Progenitor cell of endocrine pancreas (in vitro differentiated cells): ENCODE results near the gene COX4I1. TPM values are rescaled to one million over a fixed set of nuclear protein-coding genes. Genes with fewer than 3 reads are reported as not detected.

ENCODE experiments used
- DNase-seq: peaks from one replicate; pipeline ENCODE4 v3.0.0; 2021; ENCODE audit warnings: low spot score; ENCODE audit not compliant: unreplicated experiment
- H3K27ac Mint-ChIP-seq: 2 replicates; pipeline ENCODE4 v1.8.0; 2021; ENCODE audit warnings: mild to moderate bottlenecking, moderate library complexity, mixed read lengths
- H3K27me3 Mint-ChIP-seq: 2 replicates; pipeline ENCODE4 v1.8.0; 2021; ENCODE audit warnings: mixed read lengths
- H3K36me3 Mint-ChIP-seq: 2 replicates; pipeline ENCODE4 v1.8.0; 2022; ENCODE audit warnings: mixed read lengths; ENCODE audit not compliant: insufficient read depth
- H3K4me1 Mint-ChIP-seq: 2 replicates; pipeline ENCODE4 v1.8.0; 2021; ENCODE audit warnings: low read depth, mixed read lengths
- H3K4me3 Mint-ChIP-seq: 2 replicates; pipeline ENCODE4 v1.8.0; 2021; ENCODE audit warnings: low read depth, mild to moderate bottlenecking, moderate library complexity, mixed read lengths
- H3K9me3 Mint-ChIP-seq: 2 replicates; pipeline ENCODE4 v1.8.0; 2021; ENCODE audit warnings: low read depth, mixed read lengths
- CTCF ChIP-seq: fragments of 200-600 bp; sonication (generic); IDR thresholded peaks from one replicate; pipeline ENCODE4 v1.5.0; 2021; ENCODE audit warnings: antibody characterized with exemption, mild to moderate bottlenecking; ENCODE audit not compliant: unreplicated experiment
- total RNA-seq: library from RNA; stranded (reverse); gene quantifications from 2 replicates; pipeline ENCODE4 v1.2.1, GENCODE V29; 2021

Gene COX4I1
- total RNA-seq, 1 donor from 2014 or later = 466 TPM

GRCh38 chr16:85751698-85752501 lies 47.6 kb upstream of the COX4I1 start:
- Mint-ChIP-seq H3K9me3 (no peaks in the 10 kb centered on the region), H3K27me3 (peaks cover 61% of the 10 kb centered on the region), H3K4me1 (peaks cover 6% of the 10 kb centered on the region), H3K4me3 (no peak overlapping the region), H3K36me3 (no peaks in the 10 kb centered on the region), H3K27ac (no peak overlapping the region)
- DNase-seq = no peak
- no peak for TF ChIP-seq CTCF

- no peak for DNase-seq
- no peaks in the 10 kb centered on the region for H3K9me3 Mint-ChIP-seq
- H3K27ac Mint-ChIP-seq = no peak overlapping the region
- H3K36me3 Mint-ChIP-seq = no peaks in the 10 kb centered on the region
- H3K4me3 Mint-ChIP-seq = no peak overlapping the region
- no peak for TF ChIP-seq CTCF
- H3K27me3 Mint-ChIP-seq = peaks cover 64% of the 10 kb centered on the region
- H3K4me1 Mint-ChIP-seq = peaks cover 6% of the 10 kb centered on the region
Measured at GRCh38 chr16:85752511-85753420, 46.7 kb upstream of the COX4I1 start.

GRCh38 chr16:85753559-85753958 lies 45.9 kb upstream of the COX4I1 start:
- no peak for TF ChIP-seq CTCF
- H3K4me1 Mint-ChIP-seq = peaks cover 6% of the 10 kb centered on the region
- H3K36me3 Mint-ChIP-seq = no peaks in the 10 kb centered on the region
- no peak overlapping the region for H3K4me3 Mint-ChIP-seq
- H3K27me3 Mint-ChIP-seq = peaks cover 61% of the 10 kb centered on the region
- peak overlapping the region; percentile 39 for H3K27ac Mint-ChIP-seq
- no peak for DNase-seq
- H3K9me3 Mint-ChIP-seq = no peaks in the 10 kb centered on the region

GRCh38 chr16:85753976-85754375 lies 45.5 kb upstream of the COX4I1 start:
- TF ChIP-seq CTCF = no peak
- Mint-ChIP-seq H3K9me3 (no peaks in the 10 kb centered on the region), H3K27me3 (peaks cover 62% of the 10 kb centered on the region), H3K4me3 (no peak overlapping the region), H3K27ac (no peak overlapping the region), H3K4me1 (peaks cover 6% of the 10 kb centered on the region), H3K36me3 (no peaks in the 10 kb centered on the region)
- DNase-seq = no peak

- Mint-ChIP-seq H3K27me3 (peaks cover 65% of the 10 kb centered on the region), H3K9me3 (no peaks in the 10 kb centered on the region), H3K4me1 (peaks cover 6% of the 10 kb centered on the region), H3K27ac (no peak overlapping the region), H3K4me3 (no peak overlapping the region), H3K36me3 (no peaks in the 10 kb centered on the region)
- no peak for DNase-seq
- no peak for TF ChIP-seq CTCF
Measured at GRCh38 chr16:85754413-85754812, 45.1 kb upstream of the COX4I1 start.
